C4-2B (cell line): Measurements from ENCODE around the gene MITF.

Experiments
- ZFX ChIP-seq: fragments of 450-650 bp; IDR thresholded peaks from 2 replicates; pipeline ENCODE4 v1.6.1; 2017
- TF ChIP-seq, protein P1 (sequence below): fragments of 450-650 bp; conservative IDR thresholded peaks from 2 replicates; pipeline ENCODE4 v1.5.1; 2017; ENCODE audit warnings: mild to moderate bottlenecking

DNA sequence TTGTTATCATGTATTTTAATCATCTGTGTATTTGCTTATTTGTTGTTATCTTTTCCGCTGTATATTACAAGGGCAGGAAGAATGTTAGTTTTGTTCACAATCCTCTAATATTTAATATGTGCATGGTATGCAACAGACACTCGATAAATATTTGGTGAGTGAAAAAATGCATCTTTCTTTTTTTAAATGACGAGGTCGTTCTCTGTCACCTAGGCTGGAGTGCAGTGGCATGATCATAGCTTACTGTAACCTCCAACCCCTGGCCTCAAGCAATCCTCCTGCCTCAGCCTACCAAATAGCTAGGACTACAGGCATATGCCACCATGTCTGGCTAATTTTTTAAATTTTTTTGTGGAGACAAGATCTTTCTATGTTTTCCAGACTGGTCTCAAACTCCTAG is 66.2 kb downstream of the MITF start:
- TF ChIP-seq, protein P1, sequence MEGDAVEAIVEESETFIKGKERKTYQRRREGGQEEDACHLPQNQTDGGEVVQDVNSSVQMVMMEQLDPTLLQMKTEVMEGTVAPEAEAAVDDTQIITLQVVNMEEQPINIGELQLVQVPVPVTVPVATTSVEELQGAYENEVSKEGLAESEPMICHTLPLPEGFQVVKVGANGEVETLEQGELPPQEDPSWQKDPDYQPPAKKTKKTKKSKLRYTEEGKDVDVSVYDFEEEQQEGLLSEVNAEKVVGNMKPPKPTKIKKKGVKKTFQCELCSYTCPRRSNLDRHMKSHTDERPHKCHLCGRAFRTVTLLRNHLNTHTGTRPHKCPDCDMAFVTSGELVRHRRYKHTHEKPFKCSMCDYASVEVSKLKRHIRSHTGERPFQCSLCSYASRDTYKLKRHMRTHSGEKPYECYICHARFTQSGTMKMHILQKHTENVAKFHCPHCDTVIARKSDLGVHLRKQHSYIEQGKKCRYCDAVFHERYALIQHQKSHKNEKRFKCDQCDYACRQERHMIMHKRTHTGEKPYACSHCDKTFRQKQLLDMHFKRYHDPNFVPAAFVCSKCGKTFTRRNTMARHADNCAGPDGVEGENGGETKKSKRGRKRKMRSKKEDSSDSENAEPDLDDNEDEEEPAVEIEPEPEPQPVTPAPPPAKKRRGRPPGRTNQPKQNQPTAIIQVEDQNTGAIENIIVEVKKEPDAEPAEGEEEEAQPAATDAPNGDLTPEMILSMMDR: no peak
- no peak for TF ChIP-seq ZFX
